H1 (cell line): Measurements from ENCODE around the gene CD160. TPM values are rescaled to one million over a fixed set of nuclear protein-coding genes. Genes with fewer than 3 reads are reported as not detected.
"Not testable (repeated sequence)": the region's sequence is repeated elsewhere in the genome, so short reads cannot be mapped to it uniquely, and the experiment has no call there.

Experiments used
- CTCF ChIA-PET: fragments of 300-600 bp; sonication (Branson Sonifier 250); formaldehyde crosslinking; loops from one replicate; lab custom pipeline; 2021; ENCODE audit not compliant: partially characterized antibody; lab: Charles Lee
- POLR2A ChIA-PET: fragments of 300-600 bp; sonication (Branson Sonifier 250); formaldehyde crosslinking; loops from one replicate; lab custom pipeline; 2021; ENCODE audit warnings: inconsistent platforms; ENCODE audit not compliant: partially characterized antibody; lab: Charles Lee
- DNase-seq, 2 experiments: peaks; one replicate each; pipeline versions ENCODE4 v3.0.0 to v3.0.0-alpha.2; 2010 to 2022; ENCODE audit warnings: low spot score in 2 of 2, low read depth in 1 of 2, mixed read lengths in 1 of 2
- FAIRE-seq: peaks from 2 replicates; lab custom pipeline; 2011; peaks lifted over from hg19 to GRCh38; lab: Jason Lieb, UNC
- H2AFZ ChIP-seq: 2 replicates; pipeline ENCODE4 v1.8.1; 2012; ENCODE audit warnings: low read length, inconsistent platforms
- H2AK5ac ChIP-seq: 2 replicates; pipeline ENCODE4 v1.6.1; 2013; ENCODE audit warnings: low read depth, low read length
- H2BK120ac ChIP-seq: replicated peaks from 2 replicates; pipeline ENCODE3; 2013; ENCODE audit warnings: low read depth, low read length, inconsistent platforms
- H2BK12ac ChIP-seq: 2 replicates; pipeline ENCODE4 v1.6.1; 2013; ENCODE audit warnings: low read depth, low read length
- H2BK15ac ChIP-seq: 2 replicates; pipeline ENCODE4 v1.6.1; 2013; ENCODE audit warnings: low read length
- H2BK20ac ChIP-seq: 2 replicates; pipeline ENCODE4 v1.6.1; 2013; ENCODE audit warnings: low read length
- H2BK5ac ChIP-seq: 2 replicates; pipeline ENCODE4 v1.6.1; 2013; ENCODE audit warnings: low read depth, low read length
- H3K14ac ChIP-seq: 2 replicates; pipeline ENCODE4 v1.6.1; 2013; ENCODE audit warnings: inconsistent platforms; ENCODE audit not compliant: insufficient read length
- H3K18ac ChIP-seq: 2 replicates; pipeline ENCODE4 v1.6.1; 2013; ENCODE audit warnings: low read length; ENCODE audit errors: extremely low read depth
- H3K23ac ChIP-seq: 2 replicates; pipeline ENCODE4 v1.6.1; 2013; ENCODE audit warnings: inconsistent platforms; ENCODE audit not compliant: insufficient read length
- H3K23me2 ChIP-seq: 2 replicates; pipeline ENCODE4 v1.6.1; 2013; ENCODE audit warnings: low read depth, low read length
- H3K27ac ChIP-seq: 2 replicates; pipeline ENCODE4 v1.6.1; 2011; ENCODE audit warnings: low read depth, low read length, inconsistent platforms
- H3K27me3 ChIP-seq, 4 experiments: replicated peaks in 1 of 4; 1 replicate in 1 of 4; 2 replicates in 3 of 4; pipeline versions ENCODE4 v1.6.1 to v1.8.1; 2011 to 2013; ENCODE audit warnings: low read length in 3 of 4, mild to moderate bottlenecking in 3 of 4, inconsistent platforms in 2 of 4, mixed read lengths in 2 of 4, moderate library complexity in 1 of 4; ENCODE audit not compliant: control insufficient read depth in 3 of 4, insufficient read depth in 3 of 4; ENCODE audit errors: extremely low read depth in 1 of 4
- H3K36me3 ChIP-seq, 4 experiments: 2 replicates each; pipeline versions ENCODE4 v1.6.1 to v1.8.1; 2011 to 2013; ENCODE audit warnings: mild to moderate bottlenecking in 4 of 4, low read length in 3 of 4, moderate library complexity in 2 of 4, control low read depth in 1 of 4, inconsistent platforms in 1 of 4; ENCODE audit not compliant: insufficient read depth in 4 of 4, control insufficient read depth in 2 of 4
- H3K4ac ChIP-seq: replicated peaks from 2 replicates; pipeline ENCODE3; 2013; ENCODE audit warnings: low read length, low read depth, mixed read lengths, inconsistent platforms; ENCODE audit not compliant: insufficient read length
- H3K4me1 ChIP-seq, 4 experiments: replicated peaks in 1 of 4; 1 replicate in 1 of 4; 2 replicates in 3 of 4; pipeline versions ENCODE4 v1.6.1 to v1.8.1; 2011 to 2013; ENCODE audit warnings: low read length in 3 of 4, inconsistent platforms in 2 of 4, mixed read lengths in 1 of 4; ENCODE audit not compliant: insufficient read depth in 4 of 4, control insufficient read depth in 3 of 4
- H3K4me2 ChIP-seq, 2 experiments: 2 replicates each; pipeline versions ENCODE4 v1.6.1 to v1.8.1; 2011 to 2013; ENCODE audit warnings: low read depth in 2 of 2, low read length in 2 of 2, control low read depth in 1 of 2, inconsistent platforms in 1 of 2, mild to moderate bottlenecking in 1 of 2; ENCODE audit not compliant: insufficient read depth in 1 of 2
- H3K4me3 ChIP-seq, 4 experiments: fragments of 200-600, 300-600 bp in 1 of 4; sonication (generic), shearing (Covaris generic), sonication (Bioruptor Twin) in 1 of 4; 2 replicates each; pipeline versions ENCODE4 v1.5.1 to v1.8.1; 2011 to 2016; ENCODE audit warnings: low read length in 4 of 4, low read depth in 3 of 4, control low read depth in 2 of 4, inconsistent platforms in 2 of 4, mild to moderate bottlenecking in 2 of 4, mixed read lengths in 1 of 4, moderate library complexity in 1 of 4; ENCODE audit not compliant: insufficient read depth in 2 of 4; ENCODE audit errors: extremely low read depth in 1 of 4
- H3K56ac ChIP-seq: replicated peaks from 2 replicates; pipeline ENCODE3; 2013; ENCODE audit warnings: low read depth, mild to moderate bottlenecking, mixed read lengths, low read length, inconsistent platforms; ENCODE audit not compliant: insufficient read length
- H3K79me1 ChIP-seq: 2 replicates; pipeline ENCODE4 v1.6.1; 2013; ENCODE audit warnings: low read depth, low read length, control low read depth
- H3K79me2 ChIP-seq, 2 experiments: 2 replicates each; pipeline versions ENCODE4 v1.6.1 to v1.8.1; 2012 to 2013; ENCODE audit warnings: low read length in 2 of 2, mild to moderate bottlenecking in 2 of 2, inconsistent platforms in 1 of 2; ENCODE audit not compliant: insufficient read depth in 2 of 2, control insufficient read depth in 1 of 2
- H3K9ac ChIP-seq, 4 experiments: replicated peaks in 1 of 4; 1 replicate in 1 of 4; 2 replicates in 3 of 4; pipeline versions ENCODE4 v1.6.1 to v1.8.1; 2011 to 2013; ENCODE audit warnings: low read depth in 3 of 4, low read length in 3 of 4, control low read depth in 2 of 4, mild to moderate bottlenecking in 2 of 4, moderate library complexity in 2 of 4, inconsistent platforms in 1 of 4; ENCODE audit errors: extremely low read depth in 1 of 4
- H3K9me3 ChIP-seq, 2 experiments: 2 replicates each; pipeline versions ENCODE4 v1.6.1 to v1.8.1; 2012 to 2013; ENCODE audit warnings: mild to moderate bottlenecking in 2 of 2, moderate library complexity in 2 of 2, control low read depth in 1 of 2, inconsistent platforms in 1 of 2, low read depth in 1 of 2, low read length in 1 of 2, mixed read lengths in 1 of 2; ENCODE audit not compliant: insufficient read depth in 2 of 2
- H4K20me1 ChIP-seq, 2 experiments: replicated peaks in 1 of 2; 2 replicates each; pipeline versions ENCODE3 to v1.8.1; 2011 to 2013; ENCODE audit warnings: inconsistent platforms in 2 of 2, low read length in 2 of 2, mild to moderate bottlenecking in 1 of 2; ENCODE audit not compliant: insufficient read depth in 2 of 2, control insufficient read depth in 1 of 2
- H4K5ac ChIP-seq: 2 replicates; pipeline ENCODE4 v1.6.1; 2013; ENCODE audit warnings: low read length, low read depth, mixed read lengths, inconsistent platforms; ENCODE audit not compliant: insufficient read length
- H4K8ac ChIP-seq: 2 replicates; pipeline ENCODE4 v1.8.0; 2013; ENCODE audit warnings: mild to moderate bottlenecking, moderate library complexity, low read length, inconsistent platforms; ENCODE audit not compliant: insufficient read depth; ENCODE audit errors: extremely low read depth
- H4K91ac ChIP-seq: replicated peaks from 2 replicates; pipeline ENCODE3; 2013; ENCODE audit warnings: low read length, mixed read lengths, inconsistent platforms; ENCODE audit not compliant: insufficient read length
- WGBS, 2 experiments: shearing (Covaris generic) in 1 of 2; methylation state at CpG; one replicate each; pipeline versions ENCODE4 v1.1.6 to v1.1.7; 2013 to 2015; ENCODE audit warnings: low lambda C conversion rate in 2 of 2, mixed read lengths in 2 of 2, inconsistent platforms in 1 of 2, low coverage in 1 of 2, missing lambda C conversion rate in 1 of 2; ENCODE audit not compliant: insufficient replicate concordance in 2 of 2, insufficient coverage in 1 of 2, insufficient read length in 1 of 2; ENCODE audit errors: extremely low coverage in 1 of 2, missing lambda C conversion rate in 1 of 2; 5-methylcytosine and 5-hydroxymethylcytosine counted together
- polyA plus RNA-seq, 7 experiments: library from polyadenylated mRNA; depleted of rRNA in 3 of 7; stranded (reverse) in 5 of 7; unstranded in 2 of 7; fragments of >200 nt in 5 of 7; fragments of 200-250 nt in 2 of 7; gene quantifications; 1 replicate in 5 of 7; 2 replicates in 1 of 7; 4 replicates in 1 of 7; pipeline versions ENCODE4 v1.2.1 to v1.2.3, GENCODE V29; 2011 to 2013; ENCODE audit warnings: missing spikeins in 2 of 7, mixed read lengths in 2 of 7
- total RNA-seq: library from RNA; stranded (reverse); fragmentation: NEBNext Ultra II Directional; extraction: Animal tissue kit (Norgen Biotek cat#: 25700); gene quantifications from 2 replicates; pipeline ENCODE4 v1.2.1, GENCODE V29; 2021

CD160 gene
- total and polyA plus RNA-seq, 2 of the 8 experiments (the other 6 are each of a cell fraction or from before 2014, with no cell fraction given), result not detected

- H2BK5ac ChIP-seq, DNase-seq, H3K23ac ChIP-seq, H4K20me1 ChIP-seq, CTCF ChIA-PET, H3K4me1 ChIP-seq, H4K5ac ChIP-seq, H2AK5ac ChIP-seq, POLR2A ChIA-PET, FAIRE-seq, H3K18ac ChIP-seq, H2BK20ac ChIP-seq, H3K23me2 ChIP-seq, H3K79me2 ChIP-seq, H4K91ac ChIP-seq, H3K27me3 ChIP-seq, H2AFZ ChIP-seq, H3K27ac ChIP-seq, H3K4me3 ChIP-seq, H2BK120ac ChIP-seq, H3K56ac ChIP-seq, H3K4ac ChIP-seq, H3K4me2 ChIP-seq, H2BK12ac ChIP-seq, H4K8ac ChIP-seq, H3K79me1 ChIP-seq, H3K9ac ChIP-seq, H2BK15ac ChIP-seq, H3K14ac ChIP-seq: not testable (repeated sequence)
- WGBS, 2 experiments, result 80% methylated on average over 4 of the region's 4 CpGs; no CpG with 5 or more reads in 1 of the 2 experiments
- Histone ChIP-seq H3K36me3 (peaks cover 0 to 18% (median 3%) of the 10 kb centered on the region in 4 experiments; a peak in 3 of 8 replicates), H3K9me3 (peaks cover 5 to 32% of the 10 kb centered on the region in 2 experiments; a peak in 2 of 4 replicates)
Observed at GRCh38 chr1:145760395-145760949, 41.2 kb downstream of the CD160 start.

- H4K8ac ChIP-seq, H2AK5ac ChIP-seq, CTCF ChIA-PET, H3K56ac ChIP-seq, H4K91ac ChIP-seq, H4K20me1 ChIP-seq, H3K79me1 ChIP-seq, H2BK15ac ChIP-seq, H3K23me2 ChIP-seq, H3K27me3 ChIP-seq, H3K27ac ChIP-seq, FAIRE-seq, H3K4me2 ChIP-seq, H3K79me2 ChIP-seq, H4K5ac ChIP-seq, H3K18ac ChIP-seq, H3K4ac ChIP-seq, H3K4me1 ChIP-seq, H3K23ac ChIP-seq, H2BK120ac ChIP-seq, DNase-seq, H2BK12ac ChIP-seq, H3K14ac ChIP-seq, H2BK5ac ChIP-seq, H3K9ac ChIP-seq, H2AFZ ChIP-seq, H2BK20ac ChIP-seq, H3K4me3 ChIP-seq, POLR2A ChIA-PET: not testable (repeated sequence)
- WGBS, 2 experiments, result 94% methylated on average over 11 of the region's 11 CpGs; no CpG with 5 or more reads in 1 of the 2 experiments
- Histone ChIP-seq H3K9me3 (peaks cover 5 to 32% of the 10 kb centered on the region in 2 experiments; a peak in 2 of 4 replicates), H3K36me3 (peaks cover 0 to 18% (median 3%) of the 10 kb centered on the region in 4 experiments; a peak in 3 of 8 replicates)
Observed at GRCh38 chr1:145761498-145761897, 42.2 kb downstream of the CD160 start.
